ENCODE results near the gene WNT9A. TPM values are rescaled to one million over a fixed set of nuclear protein-coding genes. Genes with fewer than 3 reads are reported as not detected.
A peak's percentile ranks its signal among the peaks of the same experiment; 100 is the strongest.

The WNT9A gene
- total RNA-seq, 2 donors from 2014 or later = 1.2 to 1.7 TPM

DNA sequence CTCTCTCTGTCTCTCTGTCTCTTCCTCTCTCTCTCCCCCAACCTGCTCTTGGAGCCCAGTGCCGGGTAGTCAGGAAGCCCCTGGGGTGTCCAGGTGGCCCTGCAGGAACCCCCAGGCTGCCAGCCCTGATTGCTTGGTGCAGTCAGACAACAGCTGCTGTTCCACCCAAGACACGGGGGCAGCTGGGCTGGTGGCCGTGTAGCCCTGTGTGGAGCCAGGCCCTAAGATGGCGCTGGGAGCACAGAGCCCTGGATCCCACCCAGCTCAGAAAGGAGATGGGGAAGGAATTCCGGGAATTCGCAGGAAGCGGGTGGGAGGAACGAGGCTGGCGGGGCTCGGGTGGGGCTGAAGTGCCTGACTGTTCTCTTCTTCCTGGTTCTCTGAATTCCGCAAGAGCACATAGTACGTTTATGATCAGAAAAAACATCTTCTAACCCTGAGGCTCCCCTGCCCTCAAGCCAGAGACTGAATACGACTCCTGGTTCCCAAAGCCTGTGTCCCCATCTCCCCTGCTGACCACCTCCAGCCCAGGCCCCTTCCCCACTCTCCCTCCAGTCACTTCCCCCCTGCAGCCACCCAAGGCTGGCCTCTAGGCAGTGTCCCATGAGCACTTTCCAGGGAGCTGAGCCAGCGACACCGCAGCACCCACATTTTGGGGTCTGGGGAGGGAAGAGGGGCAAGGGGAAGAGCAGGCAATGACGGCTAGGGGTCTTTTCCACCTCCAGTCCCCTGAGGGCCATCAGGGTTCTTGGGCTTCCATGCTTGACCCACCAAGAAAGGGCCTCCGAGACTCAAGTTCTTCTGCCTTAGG lies 55.0 kb downstream of the WNT9A start:
- Histone ChIP-seq H3K27me3 (ENCODE audit: control insufficient read depth, insufficient read depth, low read length, poor library complexity, severe bottlenecking) (no peaks in the 10 kb centered on the region), H3K9ac (ENCODE audit: extremely low read depth, low read length, poor library complexity, severe bottlenecking) (no peak overlapping the region), H3K4me3 (ENCODE audit: low read length) (no peak overlapping the region), H3K4me1 (ENCODE audit: control insufficient read depth, insufficient read depth, low read length) (peaks cover 6% of the 10 kb centered on the region), H3K9me3 (ENCODE audit: control insufficient read depth, low read length) (no peaks in the 10 kb centered on the region), H3K36me3 (ENCODE audit: control insufficient read depth, insufficient read depth, low read length) (no peaks in the 10 kb centered on the region), H3K27ac (ENCODE audit: low read depth, low read length) (no peak overlapping the region)
- WGBS, 2 experiments (ENCODE audit: insufficient coverage in 1 of 2, insufficient read length in 1 of 2) = 71 to 88% methylated on average over 11 to 17 of the region's 17 CpGs
- Mint-ChIP-seq H3K27me3 (ENCODE audit: insufficient read depth) (peaks cover 4% of the 10 kb centered on the region), H3K4me1 (peaks cover 11% of the 10 kb centered on the region), H3K9me3 (no peaks in the 10 kb centered on the region), H3K36me3 (ENCODE audit: low read depth) (no peaks in the 10 kb centered on the region), H3K27ac (no peak overlapping the region), H3K4me3 (no peak overlapping the region)
- DNase-seq = peak; percentile 80
- TF ChIP-seq CTCF (conservative IDR thresholded peaks at IDR 0.05) = no peak

DNA sequence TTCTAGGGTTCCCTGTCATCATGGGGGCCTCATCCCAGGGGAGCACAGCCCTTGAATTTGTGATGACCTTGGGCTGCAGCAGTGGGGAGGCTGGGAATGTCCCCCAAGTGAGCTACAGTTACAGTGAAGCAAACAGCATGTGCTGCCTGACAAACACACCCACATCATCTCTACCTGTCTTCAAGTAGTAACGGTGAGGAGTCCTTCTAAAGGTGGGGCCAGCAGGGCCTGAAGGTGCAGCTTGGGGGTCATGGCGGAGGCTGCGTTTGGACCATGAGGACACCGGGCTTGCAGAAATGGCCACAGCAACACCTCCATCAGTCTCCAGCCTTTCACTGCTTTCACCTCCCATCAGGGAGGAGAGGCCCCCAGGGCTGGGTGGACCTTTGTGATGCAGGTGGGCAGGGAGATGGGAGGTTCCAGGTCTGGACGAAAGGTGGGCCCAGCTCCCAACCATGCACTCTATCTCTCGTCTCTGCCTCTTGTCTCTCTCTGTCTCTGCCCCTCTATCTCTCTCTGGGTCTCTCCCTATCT lies 55.7 kb downstream of the WNT9A start:
- no peak overlapping the region for H3K27ac Mint-ChIP-seq
- H3K9me3 ChIP-seq (ENCODE audit: control insufficient read depth, low read length) = no peaks in the 10 kb centered on the region
- TF ChIP-seq CTCF (conservative IDR thresholded peaks at IDR 0.05) = no peak
- 83 to 95% methylated on average over 2 to 6 of the region's 6 CpGs for WGBS, 2 experiments (ENCODE audit: insufficient coverage in 1 of 2, insufficient read length in 1 of 2)
- no peaks in the 10 kb centered on the region for H3K36me3 Mint-ChIP-seq (ENCODE audit: low read depth)
- H3K27me3 Mint-ChIP-seq (ENCODE audit: insufficient read depth) = peaks cover 4% of the 10 kb centered on the region
- no peaks in the 10 kb centered on the region for H3K9me3 Mint-ChIP-seq
- H3K4me1 ChIP-seq (ENCODE audit: control insufficient read depth, insufficient read depth, low read length) = peaks cover 10% of the 10 kb centered on the region
- no peak overlapping the region for H3K4me3 Mint-ChIP-seq
- no peaks in the 10 kb centered on the region for H3K27me3 ChIP-seq (ENCODE audit: control insufficient read depth, insufficient read depth, low read length, poor library complexity, severe bottlenecking)
- H3K9ac ChIP-seq (ENCODE audit: extremely low read depth, low read length, poor library complexity, severe bottlenecking) = no peak overlapping the region
- no peaks in the 10 kb centered on the region for H3K36me3 ChIP-seq (ENCODE audit: control insufficient read depth, insufficient read depth, low read length)
- peaks cover 11% of the 10 kb centered on the region for H3K4me1 Mint-ChIP-seq
- H3K4me3 ChIP-seq (ENCODE audit: low read length) = no peak overlapping the region
- no peak overlapping the region for H3K27ac ChIP-seq (ENCODE audit: low read depth, low read length)
- peak; percentile 40 for DNase-seq

DNA sequence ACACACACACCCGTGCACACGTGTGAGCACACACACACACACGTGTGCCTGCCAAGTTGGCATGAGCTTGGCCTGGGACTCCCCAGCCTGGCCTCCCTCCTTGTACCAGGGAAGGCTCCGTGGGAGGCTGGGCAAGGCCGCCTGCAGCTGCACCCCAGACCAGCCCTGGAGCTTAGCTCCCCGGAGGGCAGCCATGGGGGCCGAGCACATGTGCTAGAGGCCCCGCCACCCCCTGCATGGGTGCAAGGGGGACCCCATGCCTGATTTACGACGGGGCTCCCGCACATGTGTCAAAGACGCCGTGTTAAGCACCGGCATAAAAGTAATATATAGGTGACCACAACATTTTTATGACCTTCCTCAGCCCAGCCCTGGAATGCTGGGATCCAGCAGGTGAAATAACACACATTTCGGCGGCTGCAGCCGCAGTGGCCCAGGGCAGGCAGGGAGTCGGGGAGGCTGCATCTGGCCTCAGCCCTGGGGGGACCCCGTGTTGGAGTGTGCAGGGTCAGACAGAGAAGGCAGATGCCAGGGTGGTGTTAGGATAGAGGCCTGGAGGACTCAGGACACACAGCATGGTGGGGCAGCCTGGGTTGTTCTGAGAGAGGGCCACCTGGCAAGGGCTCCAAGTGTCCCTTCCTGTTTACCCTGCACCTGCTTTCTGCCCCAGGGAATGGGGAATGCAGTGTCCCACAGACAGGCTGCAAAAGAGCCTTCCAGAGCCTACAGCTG lies 56.3 kb downstream of the WNT9A start:
- Histone ChIP-seq H3K9ac (ENCODE audit: extremely low read depth, low read length, poor library complexity, severe bottlenecking) (no peak overlapping the region), H3K27me3 (ENCODE audit: control insufficient read depth, insufficient read depth, low read length, poor library complexity, severe bottlenecking) (no peaks in the 10 kb centered on the region), H3K4me1 (ENCODE audit: control insufficient read depth, insufficient read depth, low read length) (peaks cover 10% of the 10 kb centered on the region), H3K27ac (ENCODE audit: low read depth, low read length) (no peak overlapping the region), H3K36me3 (ENCODE audit: control insufficient read depth, insufficient read depth, low read length) (no peaks in the 10 kb centered on the region), H3K9me3 (ENCODE audit: control insufficient read depth, low read length) (no peaks in the 10 kb centered on the region), H3K4me3 (ENCODE audit: low read length) (no peak overlapping the region)
- peaks cover 4% of the 10 kb centered on the region for H3K27me3 Mint-ChIP-seq (ENCODE audit: insufficient read depth)
- no peaks in the 10 kb centered on the region for H3K36me3 Mint-ChIP-seq (ENCODE audit: low read depth)
- no peak overlapping the region for H3K27ac Mint-ChIP-seq
- H3K4me1 Mint-ChIP-seq = peaks cover 11% of the 10 kb centered on the region
- 91 to 95% methylated on average over 5 to 19 of the region's 19 CpGs for WGBS, 2 experiments (ENCODE audit: insufficient coverage in 1 of 2, insufficient read length in 1 of 2)
- DNase-seq = peak; percentile 47
- no peak for TF ChIP-seq CTCF (conservative IDR thresholded peaks at IDR 0.05)
- no peak overlapping the region for H3K4me3 Mint-ChIP-seq
- H3K9me3 Mint-ChIP-seq = no peaks in the 10 kb centered on the region

All from endodermal cell (in vitro differentiated cells).